CD4-positive, alpha-beta T cell treated with Interleukin-17A for 4 hours (primary cell): ENCODE measurements around the gene HIRIP3.

ENCODE experiments used
- DNase-seq: peaks from one replicate; pipeline ENCODE4 v3.0.0-alpha.2; 2020; ENCODE audit warnings: mixed read lengths

The HIRIP3 gene

DNA sequence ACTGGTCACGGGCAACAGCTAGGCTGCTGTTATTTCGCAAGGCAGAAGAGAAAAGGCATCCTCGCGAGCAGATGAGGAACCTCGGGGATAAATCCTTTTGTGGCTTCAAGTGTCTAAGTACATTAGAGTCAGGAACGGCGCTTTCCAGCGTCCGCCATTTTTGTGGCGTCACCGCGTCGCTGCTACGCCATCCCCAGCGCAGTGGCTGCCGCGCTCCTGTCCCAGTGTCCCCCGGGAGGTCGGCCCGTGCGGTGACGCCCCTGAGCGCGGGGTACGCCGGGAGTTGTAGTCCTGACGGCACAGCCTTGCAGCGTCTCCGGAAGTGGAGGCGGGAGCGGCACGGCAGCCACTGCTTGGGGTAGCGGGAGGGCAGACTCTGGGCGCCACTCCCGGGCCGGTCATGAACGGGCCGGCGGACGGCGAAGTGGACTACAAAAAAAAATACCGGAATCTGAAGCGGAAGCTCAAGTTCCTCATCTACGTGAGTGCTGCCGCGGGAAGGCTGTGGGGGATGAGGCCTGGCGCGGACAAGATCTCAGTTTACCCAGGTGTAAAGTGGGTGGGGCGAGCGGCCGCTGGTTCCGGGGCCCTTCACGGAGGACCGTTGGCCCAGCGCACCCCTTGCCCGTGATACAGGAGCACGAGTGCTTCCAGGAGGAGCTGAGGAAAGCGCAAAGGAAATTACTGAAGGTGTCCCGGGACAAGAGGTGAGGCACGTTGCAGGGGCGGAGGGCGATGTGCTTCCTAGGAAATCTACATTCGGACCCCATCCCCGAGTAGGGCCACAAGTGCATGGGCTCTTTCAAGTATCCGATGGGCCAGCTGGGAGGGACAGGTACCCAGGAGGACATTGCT, 721 bp upstream of the HIRIP3 start, which contains the start of gene INO80E:
INO80E (plus strand) TSS at position 331 of the 855 bp plus-strand sequence; CDS start at position 401, 70 bp downstream.
- peak; percentile 99 for DNase-seq

DNA sequence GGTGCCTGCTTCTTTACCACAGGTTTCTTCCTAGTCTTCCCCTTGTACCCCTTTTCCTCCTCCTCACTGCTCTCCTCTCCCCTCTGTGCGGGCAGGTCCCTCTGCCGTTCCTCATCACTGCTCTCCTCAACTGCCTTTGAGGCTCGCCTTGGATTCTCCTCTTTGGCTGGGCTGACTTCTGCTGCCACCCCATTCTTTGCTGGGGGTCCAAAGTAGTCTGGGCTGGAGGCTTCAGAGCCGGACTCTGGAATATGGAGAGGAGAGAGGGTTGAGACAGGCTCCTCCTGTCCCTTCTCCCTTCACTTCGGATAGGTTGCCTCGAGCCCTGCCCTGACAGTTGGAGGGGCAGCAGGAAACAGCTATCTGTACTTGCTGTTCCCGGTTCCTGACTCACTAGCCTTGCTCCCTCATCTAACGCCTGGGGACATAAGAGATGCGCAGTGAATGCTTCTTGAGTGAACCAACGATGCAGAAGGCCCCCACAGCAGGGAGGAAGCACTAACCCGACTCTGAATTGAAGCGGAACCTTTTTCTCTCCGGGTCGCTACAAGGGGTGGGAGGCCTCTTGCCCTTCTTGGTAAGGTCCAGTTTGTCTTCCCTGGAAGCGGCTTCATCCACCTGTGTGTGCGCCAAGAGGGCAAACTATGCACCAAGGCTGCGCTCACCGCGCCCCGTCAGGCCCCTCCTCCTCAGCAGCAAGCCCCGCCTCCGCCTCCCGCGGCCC, 655 bp downstream of the HIRIP3 start:
- peak; percentile 78 for DNase-seq

DNA sequence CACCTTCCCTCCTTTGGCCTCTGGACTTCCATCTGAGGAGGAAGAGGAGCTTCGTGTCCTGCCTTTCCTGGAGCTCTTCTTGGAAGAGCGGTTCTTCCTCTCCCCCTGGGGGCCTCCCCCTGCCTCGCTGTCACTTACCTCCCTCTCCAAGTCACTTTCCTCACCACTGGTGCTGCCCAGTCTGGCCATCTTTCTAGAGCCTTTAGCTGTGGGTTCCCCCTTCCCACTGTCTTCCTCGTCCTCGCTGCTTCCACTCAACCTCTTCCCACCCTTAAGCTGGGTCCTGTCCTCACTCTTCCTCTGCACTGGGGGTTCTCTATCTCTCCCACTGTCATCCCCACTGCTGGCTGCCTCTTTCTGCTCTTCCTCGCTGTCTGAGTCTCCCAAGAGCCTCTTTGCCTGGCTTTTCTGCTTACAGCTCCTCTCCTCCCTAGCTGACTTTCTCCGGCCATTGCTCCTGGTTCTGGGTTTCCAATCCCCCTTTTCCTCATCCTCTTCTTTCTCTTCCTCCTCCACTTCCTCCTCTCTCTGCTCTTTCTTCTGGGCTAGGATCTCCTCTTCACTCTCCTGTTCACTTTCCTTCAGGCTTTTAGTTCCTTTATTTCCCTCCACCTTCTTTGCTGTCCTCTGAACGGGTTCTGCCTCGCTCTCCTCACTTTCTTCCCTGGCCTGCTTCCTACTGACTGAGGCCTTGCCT, 1.4 kb downstream of the HIRIP3 start:
- no peak for DNase-seq

DNA sequence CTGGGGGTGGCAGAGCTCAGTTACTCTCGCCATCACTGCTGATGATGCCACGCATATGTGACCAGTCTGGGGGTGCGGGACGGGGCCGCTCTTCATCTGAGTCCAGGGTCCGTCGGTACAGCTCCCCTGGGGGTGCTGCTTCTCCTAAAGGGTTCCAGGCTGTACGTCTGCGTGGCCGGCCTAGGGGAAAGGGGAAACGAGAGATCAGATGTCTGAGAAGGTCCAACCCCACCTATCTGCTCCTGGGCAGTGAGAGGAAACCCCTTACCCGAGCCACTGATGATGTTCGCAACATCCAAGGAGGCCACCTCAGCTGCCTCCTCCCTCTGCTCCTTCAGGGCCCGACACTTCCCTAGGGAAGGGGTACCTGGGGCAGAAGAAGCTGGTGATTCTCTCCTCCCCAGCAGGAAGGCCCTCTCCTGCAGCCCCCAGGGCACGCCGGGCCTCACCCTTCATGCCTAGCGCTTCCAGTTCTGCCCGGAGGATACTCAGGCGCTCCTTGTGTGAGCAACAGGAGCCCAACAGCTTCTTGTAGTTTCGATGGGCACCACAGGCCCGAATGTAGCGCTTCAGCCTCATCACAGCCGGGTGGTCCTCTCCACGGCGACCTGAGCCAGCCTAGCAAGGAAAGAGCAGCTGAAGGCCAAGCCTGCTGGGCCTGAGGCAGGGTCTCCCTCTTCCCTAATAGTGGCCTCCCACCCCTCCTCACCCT, 2.1 kb downstream of the HIRIP3 start:
- no peak for DNase-seq

DNA sequence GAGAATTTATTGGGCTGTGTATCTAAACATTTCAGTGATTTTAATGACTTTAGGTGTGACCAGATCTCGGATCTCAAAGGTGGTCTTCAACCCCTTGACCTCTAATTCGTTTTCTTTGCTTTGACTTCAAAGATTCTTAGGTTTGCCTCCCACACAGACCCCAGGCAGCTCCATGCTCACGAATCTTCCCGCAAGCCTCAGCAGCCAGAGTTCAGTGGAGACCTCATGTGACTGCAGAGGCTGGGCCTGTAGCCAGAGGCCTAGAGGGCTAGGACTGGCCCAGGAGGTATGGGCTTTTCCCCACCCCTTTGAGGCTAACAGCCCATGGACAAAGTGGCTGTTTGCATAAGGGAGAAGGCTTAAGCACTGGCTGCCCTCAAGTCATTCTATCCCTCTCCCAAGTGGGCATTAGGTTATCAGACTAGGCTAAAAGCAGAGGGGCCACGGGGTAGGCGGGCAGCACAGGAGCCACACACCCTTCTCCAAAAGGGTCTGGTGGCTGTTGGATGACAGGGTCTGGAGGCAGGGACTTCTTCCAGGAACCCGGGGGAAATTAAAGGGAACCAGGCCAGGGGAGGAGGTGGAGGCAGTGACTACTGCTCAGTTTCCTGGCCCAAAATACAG, 3.0 kb downstream of the HIRIP3 start:
- DNase-seq = no peak

DNA sequence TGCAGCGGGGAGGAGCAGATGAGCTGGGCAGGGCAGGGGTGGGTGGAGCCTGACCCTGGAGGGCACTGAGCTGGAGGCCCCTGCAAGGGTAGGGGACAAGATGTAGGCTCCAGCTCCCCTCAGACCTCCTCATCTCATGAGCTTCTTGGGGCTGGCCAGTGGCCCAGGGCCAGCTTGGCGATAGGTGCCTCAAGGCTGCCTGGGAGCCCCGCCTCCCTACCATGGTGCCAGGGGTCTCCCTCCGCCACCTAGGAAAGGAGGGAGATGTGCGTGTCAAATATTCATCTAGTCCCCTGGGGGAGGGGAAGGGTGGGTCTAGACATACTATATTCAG, 3.9 kb downstream of the HIRIP3 start:
- DNase-seq = no peak

DNA sequence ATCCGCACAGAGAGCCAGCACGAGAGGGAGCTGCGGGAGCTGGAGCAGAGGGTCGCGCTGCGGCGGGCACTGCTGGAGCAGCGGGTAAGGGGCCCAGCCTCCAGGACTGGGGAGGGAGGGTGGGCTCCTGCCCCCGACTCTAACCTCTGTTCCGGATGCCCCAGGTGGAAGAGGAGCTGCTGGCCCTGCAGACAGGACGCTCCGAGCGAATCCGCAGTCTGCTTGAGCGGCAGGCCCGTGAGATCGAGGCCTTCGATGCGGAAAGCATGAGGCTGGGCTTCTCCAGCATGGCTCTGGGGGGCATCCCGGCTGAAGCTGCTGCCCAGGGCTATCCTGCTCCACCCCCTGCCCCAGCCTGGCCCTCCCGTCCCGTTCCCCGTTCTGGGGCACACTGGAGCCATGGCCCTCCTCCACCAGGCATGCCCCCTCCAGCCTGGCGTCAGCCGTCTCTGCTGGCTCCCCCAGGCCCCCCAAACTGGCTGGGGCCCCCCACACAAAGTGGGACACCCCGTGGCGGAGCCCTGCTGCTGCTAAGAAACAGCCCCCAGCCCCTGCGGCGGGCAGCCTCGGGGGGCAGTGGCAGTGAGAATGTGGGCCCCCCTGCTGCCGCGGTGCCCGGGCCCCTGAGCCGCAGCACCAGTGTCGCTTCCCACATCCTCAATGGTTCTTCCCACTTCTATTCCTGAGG, 4.4 kb downstream of the HIRIP3 start:
- DNase-seq = no peak

DNA sequence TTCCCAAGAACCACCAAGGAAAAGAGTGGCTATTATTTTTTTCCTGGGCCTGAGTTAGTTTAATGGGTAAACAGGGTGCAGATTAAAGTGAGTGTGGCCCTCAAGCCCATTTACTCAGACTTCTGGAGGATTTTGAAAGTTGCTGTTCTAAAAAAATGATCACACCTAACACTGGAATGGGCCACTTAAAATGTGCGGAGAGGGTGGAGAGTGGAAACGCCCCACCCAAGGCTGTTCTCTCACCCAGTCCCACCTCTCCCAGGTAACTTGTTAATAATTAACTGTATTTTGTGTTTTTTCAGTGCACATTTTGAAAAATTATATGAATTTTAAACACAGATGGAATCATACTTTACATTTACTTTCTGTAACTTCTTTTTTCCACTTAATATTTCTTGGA, 5.4 kb downstream of the HIRIP3 start:
- DNase-seq = no peak

DNA sequence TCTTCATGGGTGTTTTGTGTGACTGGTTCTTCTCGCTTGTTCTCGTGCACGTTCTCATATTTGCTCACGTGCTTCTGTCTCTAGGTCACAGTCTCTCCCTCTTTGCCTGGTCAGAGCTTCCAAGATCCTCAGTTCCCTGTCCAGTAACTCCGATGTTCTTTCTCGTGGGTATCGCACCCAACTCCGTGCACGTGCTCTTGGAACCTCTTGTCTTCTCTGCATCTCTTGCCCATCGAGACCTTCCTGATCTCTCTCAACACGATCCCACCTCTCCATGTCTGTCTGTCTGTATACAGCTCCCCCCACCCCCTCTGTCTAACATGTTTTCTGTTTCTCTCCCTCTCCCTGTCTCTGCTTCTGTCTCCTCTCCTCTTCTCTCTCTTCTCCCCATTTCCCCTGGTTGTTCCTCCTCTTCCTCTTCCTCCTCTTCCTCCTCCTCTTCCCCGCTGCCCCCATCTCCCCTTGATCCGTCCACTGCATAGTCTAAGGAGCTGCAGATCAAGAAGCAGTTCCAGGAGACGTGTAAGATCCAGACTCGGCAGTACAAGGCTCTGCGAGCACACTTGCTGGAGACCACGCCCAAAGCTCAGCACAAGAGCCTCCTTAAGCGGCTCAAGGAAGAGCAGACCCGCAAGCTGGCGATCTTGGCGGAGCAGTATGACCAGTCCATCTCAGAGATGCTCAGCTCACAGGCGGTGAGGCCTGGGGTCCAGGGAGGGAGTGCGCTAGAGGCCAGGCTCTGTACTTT, 6.1 kb downstream of the HIRIP3 start:
- DNase-seq = no peak

DNA sequence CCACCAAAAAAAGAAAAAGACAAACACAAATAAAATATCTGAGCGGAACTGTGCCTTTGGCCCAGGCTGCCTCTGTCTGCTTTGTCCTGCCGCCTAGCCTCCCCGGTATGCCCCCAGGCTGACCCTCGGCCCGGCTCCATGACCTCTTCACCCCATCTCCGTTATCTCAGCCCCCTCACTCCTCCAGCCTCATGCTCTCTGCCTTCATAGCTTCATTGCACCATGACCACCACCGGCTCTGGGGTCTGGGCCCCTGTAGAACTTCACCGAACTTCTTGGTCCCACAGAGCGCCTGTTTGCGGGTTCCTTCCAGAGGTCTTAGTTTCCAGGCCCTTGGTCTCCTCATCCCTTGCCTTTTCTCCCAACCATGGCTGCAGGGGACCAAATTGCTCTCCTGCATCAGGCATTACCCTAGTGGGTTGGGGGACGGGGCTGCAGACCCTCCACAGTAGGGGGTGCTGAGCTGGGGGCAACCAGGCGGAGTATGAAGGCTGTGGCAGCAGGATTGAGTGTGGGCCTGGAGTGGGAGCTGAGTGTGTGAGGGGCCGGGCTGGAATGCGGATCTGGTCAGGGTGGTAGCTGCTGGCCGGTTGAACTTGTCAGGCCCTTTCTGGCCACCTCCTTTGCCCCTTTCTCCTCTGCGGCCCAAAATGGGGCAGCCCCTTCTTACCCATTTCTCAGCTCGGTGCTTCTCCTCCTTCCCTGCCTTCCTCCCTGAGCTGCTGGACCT, 6.9 kb downstream of the HIRIP3 start:
- no peak for DNase-seq

DNA sequence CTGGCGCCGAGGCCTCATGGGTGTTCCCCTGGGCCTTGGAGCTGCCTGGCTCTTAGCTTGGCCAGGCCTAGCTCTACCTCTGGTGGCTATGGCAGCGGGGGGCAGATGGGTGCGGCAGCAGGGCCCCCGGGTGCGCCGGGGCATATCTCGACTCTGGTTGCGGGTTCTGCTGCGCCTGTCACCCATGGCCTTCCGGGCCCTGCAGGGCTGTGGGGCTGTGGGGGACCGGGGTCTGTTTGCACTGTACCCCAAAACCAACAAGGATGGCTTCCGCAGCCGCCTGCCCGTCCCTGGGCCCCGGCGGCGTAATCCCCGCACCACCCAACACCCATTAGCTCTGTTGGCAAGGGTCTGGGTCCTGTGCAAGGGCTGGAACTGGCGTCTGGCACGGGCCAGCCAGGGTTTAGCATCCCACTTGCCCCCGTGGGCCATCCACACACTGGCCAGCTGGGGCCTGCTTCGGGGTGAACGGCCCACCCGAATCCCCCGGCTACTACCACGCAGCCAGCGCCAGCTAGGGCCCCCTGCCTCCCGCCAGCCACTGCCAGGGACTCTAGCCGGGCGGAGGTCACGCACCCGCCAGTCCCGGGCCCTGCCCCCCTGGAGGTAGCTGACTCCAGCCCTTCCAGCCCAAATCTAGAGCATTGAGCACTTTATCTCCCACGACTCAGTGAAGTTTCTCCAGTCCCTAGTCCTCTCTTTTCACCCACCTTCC, 7.9 kb downstream of the HIRIP3 start:
- no peak for DNase-seq

DNA sequence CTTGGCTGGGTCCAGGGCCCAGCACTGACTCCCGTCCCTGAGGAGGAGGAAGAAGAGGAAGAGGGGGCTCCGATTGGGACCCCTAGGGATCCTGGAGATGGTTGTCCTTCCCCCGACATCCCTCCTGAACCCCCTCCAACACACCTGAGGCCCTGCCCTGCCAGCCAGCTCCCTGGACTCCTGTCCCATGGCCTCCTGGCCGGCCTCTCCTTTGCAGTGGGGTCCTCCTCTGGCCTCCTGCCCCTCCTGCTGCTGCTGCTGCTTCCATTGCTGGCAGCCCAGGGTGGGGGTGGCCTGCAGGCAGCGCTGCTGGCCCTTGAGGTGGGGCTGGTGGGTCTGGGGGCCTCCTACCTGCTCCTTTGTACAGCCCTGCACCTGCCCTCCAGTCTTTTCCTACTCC, 8.5 kb downstream of the HIRIP3 start:
- no peak for DNase-seq

DNA sequence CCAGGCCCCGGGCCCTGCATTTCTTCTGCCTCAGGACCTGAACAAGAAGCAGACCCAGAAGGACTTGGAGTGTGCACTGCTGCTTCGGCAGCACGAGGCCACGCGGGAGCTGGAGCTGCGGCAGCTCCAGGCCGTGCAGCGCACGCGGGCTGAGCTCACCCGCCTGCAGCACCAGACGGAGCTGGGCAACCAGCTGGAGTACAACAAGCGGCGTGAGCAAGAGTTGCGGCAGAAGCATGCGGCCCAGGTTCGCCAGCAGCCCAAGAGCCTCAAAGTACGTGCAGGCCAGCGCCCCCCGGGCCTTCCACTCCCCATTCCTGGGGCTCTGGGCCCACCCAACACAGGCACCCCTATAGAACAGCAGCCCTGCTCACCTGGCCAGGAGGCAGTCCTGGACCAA, 9.2 kb downstream of the HIRIP3 start:
- DNase-seq = no peak

DNA sequence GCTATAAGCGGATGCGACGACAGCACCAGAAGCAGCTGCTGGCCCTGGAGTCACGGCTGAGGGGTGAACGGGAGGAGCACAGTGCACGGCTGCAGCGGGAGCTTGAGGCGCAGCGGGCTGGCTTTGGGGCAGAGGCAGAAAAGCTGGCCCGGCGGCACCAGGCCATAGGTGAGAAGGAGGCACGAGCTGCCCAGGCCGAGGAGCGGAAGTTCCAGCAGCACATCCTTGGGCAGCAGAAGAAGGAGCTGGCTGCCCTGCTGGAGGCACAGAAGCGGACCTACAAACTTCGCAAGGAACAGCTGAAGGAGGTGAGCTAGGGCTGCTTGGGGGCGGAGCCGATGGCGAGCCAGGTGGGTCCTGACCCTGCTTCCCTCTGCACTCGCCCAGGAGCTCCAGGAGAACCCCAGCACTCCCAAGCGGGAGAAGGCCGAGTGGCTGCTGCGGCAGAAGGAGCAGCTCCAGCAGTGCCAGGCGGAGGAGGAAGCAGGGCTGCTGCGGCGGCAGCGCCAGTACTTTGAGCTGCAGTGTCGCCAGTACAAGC, 10.1 kb downstream of the HIRIP3 start:
- DNase-seq = no peak

DNA sequence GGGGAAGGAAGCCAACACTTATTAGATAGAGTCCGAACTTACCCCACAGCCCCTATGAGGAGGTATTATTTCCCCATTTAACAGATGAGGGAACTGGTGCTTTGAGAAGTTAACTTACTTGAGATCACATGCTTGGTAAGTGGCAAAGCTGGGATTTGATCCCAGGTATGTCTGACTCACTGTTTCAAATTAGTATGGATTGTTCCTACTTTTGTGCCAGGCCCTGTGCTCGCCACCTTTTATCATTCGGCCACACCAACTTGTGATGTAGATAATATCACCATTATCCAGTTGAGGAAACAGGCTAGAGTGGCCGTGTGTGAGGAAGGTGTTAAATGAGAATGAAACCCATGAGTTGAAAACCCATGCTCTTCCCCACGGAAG, 10.7 kb downstream of the HIRIP3 start:
- DNase-seq = no peak

DNA sequence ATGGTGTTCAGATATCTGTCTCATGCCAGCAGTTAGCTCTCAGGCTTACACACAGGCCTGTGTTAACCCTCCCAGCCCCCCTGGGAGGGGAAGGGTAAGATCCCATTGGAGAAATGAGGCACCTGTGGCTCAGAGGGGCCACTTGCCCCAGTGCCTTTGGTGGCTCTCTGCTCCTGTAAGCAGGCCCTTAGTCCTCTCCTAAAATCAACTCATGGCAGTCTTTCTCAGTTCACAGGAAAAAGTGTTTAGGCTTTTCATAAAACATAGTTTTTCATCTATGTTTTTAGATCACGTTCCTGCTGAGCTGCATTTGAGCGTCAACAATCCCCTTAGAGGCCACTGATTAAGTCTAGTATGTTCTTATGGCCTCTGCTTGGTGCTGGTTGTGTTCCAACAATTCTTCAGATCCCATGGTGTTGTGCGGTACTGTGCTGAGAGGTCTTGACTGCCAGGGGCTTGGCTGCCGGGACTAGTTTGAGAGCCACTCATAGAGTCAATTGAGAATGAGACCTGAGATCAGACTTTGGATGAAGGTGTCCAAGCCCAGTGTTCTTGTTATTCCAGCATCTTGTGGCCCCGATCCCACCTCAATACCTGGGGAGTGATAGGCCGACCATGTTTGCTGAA, 11.2 kb downstream of the HIRIP3 start:
- no peak for DNase-seq

DNA sequence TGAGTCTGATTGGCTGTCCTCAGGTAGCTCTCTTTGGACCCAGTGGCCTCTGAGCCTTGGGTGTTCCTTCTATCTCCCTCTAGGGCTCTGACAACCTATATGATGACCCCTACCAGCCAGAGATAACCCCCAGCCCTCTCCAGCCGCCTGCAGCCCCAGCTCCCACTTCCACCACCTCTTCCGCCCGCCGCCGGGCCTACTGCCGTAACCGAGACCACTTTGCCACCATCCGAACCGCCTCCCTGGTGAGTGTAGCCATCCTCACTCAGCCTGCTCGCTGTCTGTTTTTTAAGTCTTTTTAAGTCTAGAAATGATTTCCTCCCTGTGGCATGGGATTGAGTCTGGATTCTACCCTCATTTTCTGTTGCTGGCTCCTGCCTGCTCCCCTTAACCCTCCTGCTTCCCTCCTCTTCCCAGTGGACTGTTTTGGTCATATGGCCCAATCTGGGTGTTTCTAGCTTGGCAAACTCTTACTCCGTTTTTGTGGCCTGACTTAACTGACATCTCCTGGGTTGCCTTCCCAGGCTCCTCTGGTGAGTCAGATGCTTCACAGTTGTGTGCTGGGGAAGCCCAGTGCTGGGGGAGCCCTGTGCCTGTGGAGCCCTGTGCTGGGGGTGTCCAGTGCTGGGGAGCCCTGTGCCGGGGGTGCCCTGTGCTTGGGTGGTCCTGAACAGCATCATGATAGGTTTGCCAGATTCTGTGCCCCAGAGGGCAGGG, 11.8 kb downstream of the HIRIP3 start:
- no peak for DNase-seq
